Activated T-cell treated with anti-CD3 and anti-CD28 coated beads, Interleukin-2, amount 50 U/mL, for 72 hours (primary cell): Measurements from ENCODE around the gene GSK3B. TPM values are rescaled to one million over a fixed set of nuclear protein-coding genes. Genes with fewer than 3 reads are reported as not detected.

Experiments
- ATAC-seq, 2 donors: fragments of 150-1000 bp; cut with Tn5 transposase; replicated peaks in 1 of 2; 2 replicates each; pipeline ENCODE4 v1.10.0; 2021; ENCODE audit warnings: moderate library complexity in 2 of 2, mild to moderate bottlenecking in 1 of 2
- DNase-seq, 2 donors: peaks; one replicate each; pipeline ENCODE4 v3.0.0; 2021 to 2022; ENCODE audit warnings: mixed read lengths in 1 of 2
- H3K27ac Mint-ChIP-seq: one replicate; pipeline ENCODE4 v1.8.0; 2022; ENCODE audit warnings: mild to moderate bottlenecking, moderate library complexity, mixed read lengths
- H3K27me3 Mint-ChIP-seq: one replicate; pipeline ENCODE4 v1.8.0; 2022; ENCODE audit warnings: low read depth, mixed read lengths
- H3K36me3 Mint-ChIP-seq, 2 donors: one replicate each; pipeline ENCODE4 v1.8.0; 2022; ENCODE audit warnings: mixed read lengths in 2 of 2, mild to moderate bottlenecking in 1 of 2; ENCODE audit not compliant: insufficient read depth in 2 of 2
- H3K4me1 Mint-ChIP-seq: one replicate; pipeline ENCODE4 v1.8.0; 2022; ENCODE audit warnings: low read depth, mixed read lengths
- H3K4me3 Mint-ChIP-seq, 2 donors: one replicate each; pipeline ENCODE4 v1.8.0; 2022; ENCODE audit warnings: mild to moderate bottlenecking in 2 of 2, mixed read lengths in 2 of 2, moderate library complexity in 2 of 2
- H3K9me3 Mint-ChIP-seq, 2 donors: one replicate each; pipeline ENCODE4 v1.8.0; 2022; ENCODE audit warnings: mixed read lengths in 2 of 2
- total RNA-seq, 2 donors: library from RNA; stranded (reverse); gene quantifications; one replicate each; pipeline ENCODE4 v1.2.3, GENCODE V29; 2022

GSK3B gene
- total RNA-seq, 2 donors from 2014 or later: 35.4 to 37.5 TPM

- Mint-ChIP-seq H3K27ac (no peak overlapping the region), H3K4me1 (peaks cover 6% of the 10 kb centered on the region), H3K9me3 (peaks cover 1 to 5% of the 10 kb centered on the region in 2 donors), H3K36me3 (peaks cover 21 to 42% of the 10 kb centered on the region in 2 donors), H3K4me3 (no peak overlapping the region), H3K27me3 (no peaks in the 10 kb centered on the region)
- ATAC-seq (no peak), DNase-seq (no peak)
Measured at GRCh38 chr3:119858957-119859356, 235.3 kb downstream of the GSK3B start.

GRCh38 chr3:119856695-119857094 lies 237.6 kb downstream of the GSK3B start:
- no peak overlapping the region for H3K27ac Mint-ChIP-seq
- ATAC-seq: no peak

GRCh38 chr3:119849126-119849525 lies 245.1 kb downstream of the GSK3B start:
- H3K27me3 Mint-ChIP-seq: no peaks in the 10 kb centered on the region
- no peaks in the 10 kb centered on the region for H3K4me1 Mint-ChIP-seq
- H3K36me3 Mint-ChIP-seq: peaks cover 2 to 18% of the 10 kb centered on the region in 2 donors
- H3K9me3 Mint-ChIP-seq: peaks cover 2 to 12% of the 10 kb centered on the region in 2 donors
- no peak overlapping the region for H3K27ac Mint-ChIP-seq
- H3K4me3 Mint-ChIP-seq: no peak overlapping the region
- no peak for ATAC-seq
- DNase-seq: no peak

More at GRCh38 chr3:119856695-119857094, 237.6 kb downstream of the GSK3B start:
- Mint-ChIP-seq H3K36me3 (peaks cover 16 to 35% of the 10 kb centered on the region in 2 donors), H3K27me3 (no peaks in the 10 kb centered on the region), H3K9me3 (peaks cover 3 to 12% of the 10 kb centered on the region in 2 donors), H3K4me1 (peaks cover 6% of the 10 kb centered on the region), H3K4me3 (no peak overlapping the region)
- no peak for DNase-seq

GRCh38 chr3:119841808-119842471 lies 252.3 kb downstream of the GSK3B start:
- H3K27me3 Mint-ChIP-seq: no peaks in the 10 kb centered on the region
- no peak overlapping the region for H3K27ac Mint-ChIP-seq
- H3K4me3 Mint-ChIP-seq: no peak overlapping the region
- H3K36me3 Mint-ChIP-seq: peaks cover 7 to 17% of the 10 kb centered on the region in 2 donors
- ATAC-seq (no peak), DNase-seq (no peak)
- H3K9me3 Mint-ChIP-seq: peaks cover 0 to 4% of the 10 kb centered on the region in 2 donors
- H3K4me1 Mint-ChIP-seq: no peaks in the 10 kb centered on the region

- no peak for ATAC-seq
- Mint-ChIP-seq H3K36me3 (peaks cover 1 to 2% of the 10 kb centered on the region in 2 donors), H3K4me3 (no peak overlapping the region), H3K4me1 (peaks cover 16% of the 10 kb centered on the region), H3K27ac (no peak overlapping the region), H3K9me3 (no peaks in the 10 kb centered on the region), H3K27me3 (no peaks in the 10 kb centered on the region)
- no peak for DNase-seq
Measured at GRCh38 chr3:119835556-119835955, 258.7 kb downstream of the GSK3B start.

- H3K27me3 Mint-ChIP-seq: no peaks in the 10 kb centered on the region
- no peaks in the 10 kb centered on the region for H3K9me3 Mint-ChIP-seq
- peaks cover 1 to 2% of the 10 kb centered on the region in 2 donors for H3K36me3 Mint-ChIP-seq
- peaks cover 16% of the 10 kb centered on the region for H3K4me1 Mint-ChIP-seq
- no peak overlapping the region for H3K4me3 Mint-ChIP-seq
- DNase-seq (no peak), ATAC-seq (peak; percentile 65 to 91)
- peak overlapping the region; percentile 62 for H3K27ac Mint-ChIP-seq
Measured at GRCh38 chr3:119834754-119835370, 259.4 kb downstream of the GSK3B start.

GRCh38 chr3:119831941-119832371 lies 262.3 kb downstream of the GSK3B start:
- peaks cover 16% of the 10 kb centered on the region for H3K4me1 Mint-ChIP-seq
- H3K27ac Mint-ChIP-seq: no peak overlapping the region
- H3K9me3 Mint-ChIP-seq: no peaks in the 10 kb centered on the region
- no peaks in the 10 kb centered on the region for H3K27me3 Mint-ChIP-seq
- peaks cover 1 to 2% of the 10 kb centered on the region in 2 donors for H3K36me3 Mint-ChIP-seq
- no peak overlapping the region for H3K4me3 Mint-ChIP-seq
- DNase-seq (no peak), ATAC-seq (no peak)

- Mint-ChIP-seq H3K27me3 (no peaks in the 10 kb centered on the region), H3K27ac (no peak overlapping the region), H3K9me3 (no peaks in the 10 kb centered on the region), H3K4me1 (peaks cover 16% of the 10 kb centered on the region), H3K4me3 (no peak overlapping the region), H3K36me3 (peaks cover 1 to 2% of the 10 kb centered on the region in 2 donors)
- no peak for ATAC-seq
- DNase-seq: no peak
Measured at GRCh38 chr3:119831022-119831421, 263.2 kb downstream of the GSK3B start.

- no peak overlapping the region for H3K27ac Mint-ChIP-seq
- no peak for ATAC-seq
- peaks cover 0 to 4% of the 10 kb centered on the region in 2 donors for H3K36me3 Mint-ChIP-seq
- no peaks in the 10 kb centered on the region for H3K27me3 Mint-ChIP-seq
- no peak overlapping the region for H3K4me3 Mint-ChIP-seq
- no peak for DNase-seq
- H3K4me1 Mint-ChIP-seq: peaks cover 1% of the 10 kb centered on the region
- H3K9me3 Mint-ChIP-seq: no peaks in the 10 kb centered on the region
Measured at GRCh38 chr3:119829420-119829819, 264.8 kb downstream of the GSK3B start.

GRCh38 chr3:119826711-119827608 lies 267.3 kb downstream of the GSK3B start:
- ATAC-seq: no peak
- no peaks in the 10 kb centered on the region for H3K9me3 Mint-ChIP-seq
- peaks cover 0 to 2% of the 10 kb centered on the region in 2 donors for H3K36me3 Mint-ChIP-seq
- no peaks in the 10 kb centered on the region for H3K27me3 Mint-ChIP-seq
- no peak overlapping the region for H3K4me3 Mint-ChIP-seq
- no peaks in the 10 kb centered on the region for H3K4me1 Mint-ChIP-seq
- no peak for DNase-seq
- peak overlapping the region; percentile 56 for H3K27ac Mint-ChIP-seq

- ATAC-seq (no peak), DNase-seq (no peak)
- no peaks in the 10 kb centered on the region for H3K4me1 Mint-ChIP-seq
- H3K27ac Mint-ChIP-seq: no peak overlapping the region
- H3K27me3 Mint-ChIP-seq: no peaks in the 10 kb centered on the region
- H3K36me3 Mint-ChIP-seq: peaks cover 0 to 2% of the 10 kb centered on the region in 2 donors
- no peaks in the 10 kb centered on the region for H3K9me3 Mint-ChIP-seq
- H3K4me3 Mint-ChIP-seq: no peak overlapping the region
Measured at GRCh38 chr3:119825820-119826219, 268.4 kb downstream of the GSK3B start.

- Mint-ChIP-seq H3K4me1 (no peaks in the 10 kb centered on the region), H3K4me3 (no peak overlapping the region), H3K36me3 (peaks cover 0 to 1% of the 10 kb centered on the region in 2 donors), H3K27me3 (no peaks in the 10 kb centered on the region), H3K9me3 (no peaks in the 10 kb centered on the region), H3K27ac (no peak overlapping the region)
- no peak for DNase-seq
- no peak for ATAC-seq
Measured at GRCh38 chr3:119819806-119820205, 274.4 kb downstream of the GSK3B start.

GRCh38 chr3:119818937-119819336 lies 275.3 kb downstream of the GSK3B start:
- DNase-seq (no peak), ATAC-seq (no peak)
- no peaks in the 10 kb centered on the region for H3K9me3 Mint-ChIP-seq
- no peaks in the 10 kb centered on the region for H3K27me3 Mint-ChIP-seq
- H3K36me3 Mint-ChIP-seq: no peaks in the 10 kb centered on the region
- no peak overlapping the region for H3K27ac Mint-ChIP-seq
- H3K4me1 Mint-ChIP-seq: no peaks in the 10 kb centered on the region
- H3K4me3 Mint-ChIP-seq: no peak overlapping the region
